Inflammatory macrophage (primary cell): ENCODE measurements around the gene THRSP.
A peak's percentile ranks its signal among the peaks of the same experiment; 100 is the strongest.
"Not testable (repeated sequence)": the region's sequence is repeated elsewhere in the genome, so short reads cannot be mapped to it uniquely, and the experiment has no call there.

ENCODE experiments used
- DNase-seq, 2 donors: peaks; one replicate each; pipeline ENCODE4 v3.0.0-alpha.2; 2020 to 2022

THRSP gene

DNA sequence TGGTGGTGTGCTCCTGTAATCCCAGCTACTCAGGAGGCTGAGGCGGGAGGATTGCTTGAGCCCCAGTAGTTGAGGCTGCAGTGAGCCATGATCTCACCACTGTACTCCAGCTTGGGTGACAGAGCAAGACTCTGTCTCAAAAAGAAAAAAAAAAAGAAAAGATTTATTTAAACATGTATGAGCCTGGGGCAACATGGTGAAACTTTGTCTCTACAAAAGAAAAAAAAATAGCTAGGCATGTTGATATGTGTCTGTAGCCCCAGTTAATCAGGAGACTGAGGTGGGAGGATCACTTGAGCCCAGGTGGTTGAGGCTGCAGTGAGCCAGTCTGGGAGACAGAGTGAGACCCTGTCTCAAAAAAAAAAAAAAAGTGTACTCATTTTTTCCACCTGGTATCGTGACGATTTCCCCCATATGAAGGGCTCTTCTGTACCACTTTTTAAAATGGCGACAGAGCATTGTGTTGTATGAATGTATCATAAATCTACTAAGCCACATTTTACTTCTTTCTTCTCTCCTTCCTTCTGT, 24.2 kb upstream of the THRSP start:
- no peak for DNase-seq

DNA sequence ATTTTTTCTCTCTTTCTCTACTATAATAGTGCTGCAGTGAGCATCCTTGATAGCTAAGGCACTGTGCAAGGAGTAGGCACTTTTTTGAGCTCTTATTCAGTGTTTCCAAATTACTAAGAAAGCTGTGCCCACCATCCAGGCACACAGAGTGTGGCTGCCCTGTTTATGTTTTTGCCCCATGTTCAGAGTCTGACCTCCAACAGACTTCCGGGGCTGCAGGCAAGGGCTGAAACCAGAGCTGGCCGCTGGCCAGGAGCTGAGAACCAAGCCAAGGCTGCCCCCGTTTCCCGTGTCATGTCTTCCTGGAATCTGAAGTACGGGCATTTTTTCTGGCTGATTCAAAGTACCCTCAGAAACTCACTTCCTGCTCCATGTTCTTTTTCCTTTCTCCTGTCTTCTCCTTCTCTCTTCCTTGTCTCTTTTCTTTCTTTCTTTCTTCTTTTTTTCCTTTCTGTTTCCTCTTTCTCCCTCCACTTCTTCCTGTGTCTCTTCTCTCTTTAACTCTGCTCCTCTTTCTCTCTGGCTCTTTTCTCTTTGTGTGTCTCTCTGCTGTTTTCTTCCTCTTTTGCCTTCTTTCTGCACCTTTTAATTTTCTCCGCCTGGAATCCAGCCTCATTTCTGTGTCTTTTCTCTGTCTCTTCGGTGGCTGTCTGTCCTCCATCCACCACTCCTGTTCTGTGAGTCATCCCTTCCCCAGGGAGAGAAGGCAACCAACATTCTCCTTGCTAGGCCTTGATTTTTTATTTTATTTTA, 23.6 kb upstream of the THRSP start:
- DNase-seq, result peak; percentile 59 to 66

DNA sequence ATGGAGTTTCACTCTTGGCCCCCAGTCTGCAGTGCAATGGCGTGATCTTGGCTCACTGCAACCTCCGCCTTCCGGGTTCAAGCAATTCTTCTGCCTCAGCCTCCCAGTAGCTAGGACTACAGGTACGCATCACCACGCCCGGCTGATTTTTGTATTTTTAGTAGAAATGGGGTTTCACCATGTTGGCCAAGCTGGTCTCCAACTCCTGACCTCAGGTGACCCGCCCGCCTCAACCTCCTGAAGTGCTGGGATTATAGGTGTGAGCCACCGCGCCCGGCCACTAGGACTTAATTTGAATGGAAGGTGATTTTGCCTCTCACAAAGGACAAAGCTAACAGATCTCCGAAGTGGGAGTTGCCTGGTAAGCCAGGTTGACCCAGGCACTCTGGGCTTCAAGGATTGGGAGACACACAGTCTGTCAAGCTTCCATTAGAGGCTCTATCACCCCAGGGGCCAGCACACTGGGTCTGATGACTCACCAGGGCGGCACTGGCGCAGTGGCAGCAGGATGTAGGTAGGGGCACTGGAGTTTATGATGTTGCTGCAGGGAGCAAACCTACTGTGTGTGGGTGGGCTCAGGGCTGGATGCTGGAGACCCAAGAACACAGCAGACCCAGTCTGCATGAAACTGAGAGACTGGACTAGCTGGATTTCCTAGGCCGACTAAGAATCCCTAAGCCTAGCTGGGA, 22.8 kb upstream of the THRSP start:
- DNase-seq, result no peak

DNA sequence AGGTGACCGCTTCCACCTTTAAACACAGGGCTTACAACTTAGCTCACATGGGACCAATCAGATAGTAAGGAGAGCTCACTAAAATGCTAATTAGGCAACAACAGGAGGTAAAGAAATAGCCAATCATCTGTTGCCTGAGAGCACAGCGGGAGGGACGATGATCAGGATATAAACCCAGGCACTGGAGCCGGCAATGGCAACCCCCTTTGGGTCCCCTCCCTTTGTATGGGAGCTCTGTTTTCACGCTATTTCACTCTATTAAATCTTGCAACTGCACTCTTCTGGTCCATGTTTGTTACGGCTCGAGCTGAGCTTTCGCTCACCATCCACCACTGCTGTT, 22.3 kb upstream of the THRSP start:
- DNase-seq, result not testable (repeated sequence)

DNA sequence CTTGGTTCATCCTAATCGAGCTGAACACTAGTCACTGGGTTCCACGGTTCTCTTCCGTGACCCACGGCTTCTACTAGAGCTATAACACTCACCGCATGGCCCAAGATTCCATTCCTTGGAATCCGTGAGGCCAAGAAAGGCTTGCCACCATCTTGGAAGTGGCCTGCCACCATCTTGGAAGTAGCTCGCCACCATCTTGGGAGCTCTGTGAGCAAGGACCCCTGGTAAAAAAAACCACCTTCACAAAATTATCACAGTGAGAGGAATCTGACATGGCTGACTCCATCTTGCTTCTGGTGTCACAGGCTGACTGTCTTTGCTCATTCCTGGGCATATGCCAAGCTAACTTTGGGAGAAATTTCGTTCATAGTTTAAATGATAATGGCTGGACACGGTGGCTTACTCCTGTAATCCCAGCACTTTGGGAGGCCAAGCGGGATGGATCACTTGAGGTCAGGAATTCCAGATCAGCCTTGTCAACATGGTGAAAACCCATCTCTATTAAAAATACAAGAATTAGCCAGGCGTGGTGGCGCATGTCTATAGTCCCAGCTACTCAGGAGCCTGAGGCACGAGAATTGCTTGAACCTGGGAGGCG, 21.7 kb upstream of the THRSP start:
- DNase-seq, result no peak

DNA sequence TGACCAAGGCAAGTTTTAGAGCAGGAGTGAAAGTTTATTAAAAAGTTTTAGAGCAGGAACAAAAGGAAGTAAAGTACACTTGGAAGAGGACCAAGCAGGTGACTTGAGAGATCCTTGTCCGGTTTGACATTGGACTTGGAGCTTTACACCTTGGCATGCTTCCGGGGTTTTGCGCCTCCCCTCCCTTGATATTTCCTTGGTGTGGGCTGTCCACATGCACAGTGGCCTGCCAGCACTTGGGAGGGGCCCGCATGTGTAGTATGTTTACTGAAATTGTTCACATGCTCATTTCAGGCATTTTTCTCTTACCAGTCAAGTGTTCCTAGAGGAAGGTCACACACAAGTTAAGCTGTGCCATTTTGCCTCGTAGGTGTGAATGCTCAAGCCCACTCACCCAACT, 19.0 kb upstream of the THRSP start:
- DNase-seq, result no peak

DNA sequence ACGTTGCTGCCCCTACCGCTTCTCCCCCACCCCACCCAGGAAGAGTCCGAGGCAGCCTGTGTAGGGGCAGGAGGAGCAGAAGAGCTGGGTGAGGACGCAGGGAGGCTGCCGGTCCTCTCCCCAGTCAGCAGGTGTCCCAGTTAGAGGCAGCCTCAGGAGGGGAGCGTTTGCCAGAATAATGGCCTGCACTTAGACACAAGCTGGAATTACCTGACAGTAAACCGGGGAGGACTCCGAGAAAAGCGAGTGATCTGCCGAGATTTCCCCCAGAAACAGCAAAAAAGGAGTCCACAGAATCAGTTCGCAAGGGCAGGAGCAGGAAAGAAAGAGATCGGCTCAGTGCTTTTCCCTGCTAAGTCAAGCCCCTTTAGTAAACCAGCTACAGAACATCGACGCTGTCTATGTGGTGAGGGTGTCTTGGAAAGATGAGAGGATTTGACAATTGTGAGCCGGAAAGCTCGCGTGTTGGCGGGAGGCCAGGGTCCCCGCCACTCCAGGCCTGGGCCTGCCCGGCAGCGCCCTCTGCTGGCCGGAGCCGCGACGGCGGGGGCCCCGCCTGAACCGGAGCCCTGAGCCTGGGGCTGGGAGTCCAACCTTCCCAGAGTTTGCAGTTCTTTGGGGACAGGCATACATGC, 17.7 kb upstream of the THRSP start:
- peak; percentile 66 to 68 for DNase-seq

DNA sequence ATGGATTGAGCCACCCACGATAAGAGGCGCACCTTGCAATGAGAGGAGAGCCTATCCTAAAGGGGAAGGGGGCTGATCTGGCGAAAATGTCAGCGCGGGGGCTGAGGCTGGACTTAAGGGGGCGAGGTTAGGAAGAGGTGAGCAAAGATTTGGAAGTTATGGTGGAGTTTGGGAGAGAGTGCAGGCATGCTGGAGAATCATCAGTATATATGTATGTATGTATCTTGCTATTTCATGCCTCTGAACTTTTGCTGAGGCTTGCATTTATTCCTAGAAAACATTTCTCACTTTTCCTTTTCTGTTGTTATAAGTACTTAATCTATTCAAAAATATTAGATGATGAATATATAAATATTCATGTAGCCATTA, 17.2 kb upstream of the THRSP start:
- no peak for DNase-seq

DNA sequence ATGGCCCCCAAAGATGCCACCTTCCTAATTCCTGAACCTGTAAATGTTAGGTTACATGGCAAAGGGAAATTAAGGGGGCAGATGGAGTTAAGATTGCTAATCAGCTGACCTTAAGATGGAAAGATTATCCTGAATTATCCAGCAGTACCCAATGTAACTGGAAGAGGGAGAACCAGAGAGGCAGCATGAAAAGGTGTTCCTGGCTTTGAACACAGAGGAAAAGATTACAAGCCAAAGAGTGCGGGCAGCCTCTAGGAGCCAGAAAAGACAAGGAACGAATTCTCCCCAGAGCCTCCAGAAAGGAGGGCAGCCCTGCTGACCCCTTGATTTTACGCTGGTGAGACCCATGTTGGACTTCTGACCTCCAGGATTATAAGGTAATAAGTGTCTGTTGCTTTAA, 15.1 kb upstream of the THRSP start:
- DNase-seq, result no peak

DNA sequence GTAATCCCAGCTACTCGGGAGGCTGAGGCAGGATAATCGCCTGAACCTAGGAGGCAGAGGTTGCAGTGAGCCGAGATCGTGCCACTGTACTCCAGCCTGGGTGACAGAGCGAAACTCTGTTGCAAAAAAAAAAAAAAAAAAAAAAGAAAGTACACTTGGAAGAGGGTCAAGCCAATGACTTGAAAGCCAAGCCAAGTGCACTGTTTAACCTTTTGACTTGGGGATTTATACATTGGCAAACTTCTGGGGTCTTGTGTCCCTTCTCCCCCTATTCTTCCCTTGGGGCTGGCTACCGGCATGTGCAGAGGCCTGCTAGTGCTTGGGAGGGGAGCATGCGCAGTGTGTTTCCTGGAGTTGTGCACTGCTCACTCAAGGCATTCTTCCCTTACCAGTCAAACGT, 14.3 kb upstream of the THRSP start:
- no peak for DNase-seq

DNA sequence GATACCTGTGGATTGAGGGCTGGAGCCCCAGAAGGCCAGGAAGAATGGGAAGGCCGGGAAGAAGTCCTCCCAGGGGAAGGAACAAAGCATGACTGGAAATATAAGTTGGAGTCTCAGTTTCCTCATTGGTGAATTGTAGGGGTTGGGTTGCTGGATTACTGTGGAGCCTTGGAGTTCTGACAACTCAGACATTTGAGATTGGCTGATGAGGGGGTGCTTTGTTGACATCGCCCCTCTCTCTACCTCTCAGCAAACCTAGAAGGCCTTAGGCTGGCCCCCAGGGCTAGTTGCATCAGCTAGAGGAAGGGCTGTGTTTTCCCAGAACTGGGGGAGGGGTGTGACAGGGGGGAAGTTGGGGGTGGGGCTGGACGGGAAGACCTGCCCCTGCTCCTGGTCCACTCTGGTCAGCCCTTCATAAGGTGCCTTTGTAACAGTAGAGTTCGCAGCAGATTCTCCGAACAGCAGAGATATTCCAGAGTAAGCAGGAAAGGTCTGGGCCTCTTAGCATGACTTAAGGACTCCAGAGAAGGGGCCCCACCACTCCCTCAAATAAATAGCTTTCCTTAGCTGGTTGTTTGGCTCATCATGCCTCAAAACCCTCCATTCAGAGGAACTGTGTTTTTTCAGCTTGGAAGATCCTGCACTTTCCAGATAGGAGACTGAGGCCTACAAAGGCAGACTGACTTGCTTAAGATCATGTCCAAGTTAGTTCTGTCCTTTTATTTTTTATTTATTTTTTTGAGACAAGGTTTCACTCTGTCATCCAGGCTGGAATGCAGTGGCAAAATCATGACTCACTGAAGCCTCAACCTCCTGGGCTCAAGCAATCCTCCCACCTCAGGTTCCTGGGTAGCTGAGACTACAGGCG, 12.5 kb upstream of the THRSP start:
- no peak for DNase-seq

DNA sequence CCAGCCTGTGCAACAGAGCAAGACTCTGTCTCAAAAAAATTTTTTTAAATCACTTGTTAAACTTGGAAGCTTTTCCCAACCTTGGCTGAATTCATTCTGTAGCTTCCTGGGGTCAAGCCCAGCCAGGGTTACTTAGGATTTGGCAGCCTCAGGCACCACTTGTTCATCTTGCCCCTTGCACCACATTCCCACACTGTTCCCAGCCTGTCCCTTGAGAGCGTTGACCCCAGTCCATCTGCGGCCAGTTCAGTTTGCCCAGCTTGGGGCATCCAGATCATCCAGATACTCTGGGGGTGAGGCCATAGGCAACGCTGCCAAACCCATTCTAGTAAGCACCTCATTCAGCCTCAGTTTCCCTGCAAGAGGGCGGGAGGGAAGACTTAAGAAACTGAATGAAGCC, 8.7 kb upstream of the THRSP start:
- DNase-seq, result no peak

DNA sequence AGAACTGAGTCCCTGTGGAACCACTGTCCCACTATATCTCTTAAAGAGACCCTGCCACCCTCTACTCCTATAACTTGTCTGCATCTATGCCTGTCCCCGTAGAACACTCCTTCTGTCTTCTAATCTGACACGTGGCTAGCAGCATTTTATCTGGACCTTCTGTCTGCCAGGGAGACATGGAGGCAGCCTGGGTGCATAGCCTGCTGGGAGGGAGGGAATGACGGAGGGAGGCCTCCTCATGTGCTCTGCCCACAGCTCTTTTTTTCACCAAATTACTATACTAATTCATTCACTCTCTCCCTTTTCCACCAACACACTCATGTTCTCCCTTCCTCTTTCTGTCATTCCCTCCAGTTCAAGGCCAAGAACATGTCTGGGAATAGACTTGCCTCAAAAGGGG, 7.6 kb upstream of the THRSP start:
- no peak for DNase-seq

DNA sequence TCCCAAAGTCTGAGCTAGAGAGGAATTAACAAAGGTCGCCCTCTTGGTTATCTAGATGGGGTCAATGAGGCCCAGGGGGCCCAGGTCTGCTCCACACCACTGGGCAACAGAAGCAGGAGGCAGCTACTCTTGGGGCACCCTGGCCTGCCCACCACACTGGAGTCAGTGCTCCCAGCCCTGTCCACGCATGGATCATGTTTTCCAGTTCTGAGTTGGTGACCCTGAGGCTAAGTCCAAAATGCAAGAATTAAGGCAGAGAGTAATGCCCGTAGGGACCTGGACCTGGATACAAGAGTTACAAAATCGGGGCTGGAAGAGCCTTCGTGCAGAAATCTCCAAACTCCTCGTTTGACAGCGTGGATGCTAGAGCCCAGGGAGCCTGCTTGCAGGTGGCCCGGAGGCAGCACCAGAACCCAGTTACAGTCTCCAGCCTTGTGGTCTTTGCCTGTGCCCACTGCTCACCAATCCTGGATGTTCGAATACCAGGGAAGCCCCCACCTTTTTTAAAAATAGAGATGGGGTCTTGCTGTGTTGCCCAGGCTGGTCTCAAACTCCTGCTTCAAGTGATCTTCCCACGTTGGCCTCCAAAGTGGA, 6.1 kb upstream of the THRSP start:
- DNase-seq, result no peak

DNA sequence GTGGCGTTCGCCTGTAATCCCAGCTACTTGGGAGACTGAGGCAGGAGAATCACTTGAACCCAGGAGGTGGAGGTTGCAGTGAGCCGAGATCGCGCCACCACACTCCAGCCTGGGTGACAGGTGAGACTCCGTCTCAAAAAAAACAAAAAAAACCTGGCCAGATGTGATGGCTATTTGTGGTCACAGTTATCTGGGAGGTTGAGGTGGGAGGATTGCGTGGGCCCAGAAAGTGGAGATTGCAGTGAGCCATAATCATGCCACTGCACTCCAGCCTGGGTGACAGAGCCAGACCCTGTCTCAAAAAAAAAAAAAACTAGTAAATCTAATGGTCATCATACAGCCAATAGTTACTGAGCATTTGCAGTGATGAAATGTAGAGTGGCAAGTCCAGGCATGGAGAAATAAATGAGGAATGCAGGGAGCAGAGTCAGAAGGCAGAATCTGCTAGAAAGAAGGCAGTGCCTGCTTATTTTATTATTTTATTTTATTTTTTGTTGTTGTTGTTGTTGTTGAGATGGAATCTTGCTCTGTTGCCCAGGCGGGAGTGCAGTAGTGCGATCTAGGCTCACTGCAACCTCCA, 3.8 kb upstream of the THRSP start:
- DNase-seq, result not testable (repeated sequence)

DNA sequence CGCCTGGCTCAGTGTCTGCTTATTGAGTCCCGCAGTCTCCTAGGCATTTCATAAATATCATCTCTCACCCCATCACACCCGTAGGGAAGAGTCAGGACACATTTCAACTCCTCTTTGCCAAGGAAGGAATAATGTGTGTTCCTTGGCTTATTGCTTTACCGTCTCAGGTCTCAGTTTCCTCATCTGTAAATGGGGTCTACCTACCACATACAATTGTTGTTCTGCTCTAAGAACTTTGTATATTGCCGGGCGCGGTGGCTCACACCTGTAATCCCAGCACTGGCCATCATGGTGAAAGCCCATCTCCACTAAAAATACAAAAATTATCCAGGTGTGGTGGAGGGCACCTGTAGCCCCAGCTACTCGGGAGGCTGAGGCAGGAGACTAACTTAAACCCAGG, 3.1 kb upstream of the THRSP start:
- no peak for DNase-seq

DNA sequence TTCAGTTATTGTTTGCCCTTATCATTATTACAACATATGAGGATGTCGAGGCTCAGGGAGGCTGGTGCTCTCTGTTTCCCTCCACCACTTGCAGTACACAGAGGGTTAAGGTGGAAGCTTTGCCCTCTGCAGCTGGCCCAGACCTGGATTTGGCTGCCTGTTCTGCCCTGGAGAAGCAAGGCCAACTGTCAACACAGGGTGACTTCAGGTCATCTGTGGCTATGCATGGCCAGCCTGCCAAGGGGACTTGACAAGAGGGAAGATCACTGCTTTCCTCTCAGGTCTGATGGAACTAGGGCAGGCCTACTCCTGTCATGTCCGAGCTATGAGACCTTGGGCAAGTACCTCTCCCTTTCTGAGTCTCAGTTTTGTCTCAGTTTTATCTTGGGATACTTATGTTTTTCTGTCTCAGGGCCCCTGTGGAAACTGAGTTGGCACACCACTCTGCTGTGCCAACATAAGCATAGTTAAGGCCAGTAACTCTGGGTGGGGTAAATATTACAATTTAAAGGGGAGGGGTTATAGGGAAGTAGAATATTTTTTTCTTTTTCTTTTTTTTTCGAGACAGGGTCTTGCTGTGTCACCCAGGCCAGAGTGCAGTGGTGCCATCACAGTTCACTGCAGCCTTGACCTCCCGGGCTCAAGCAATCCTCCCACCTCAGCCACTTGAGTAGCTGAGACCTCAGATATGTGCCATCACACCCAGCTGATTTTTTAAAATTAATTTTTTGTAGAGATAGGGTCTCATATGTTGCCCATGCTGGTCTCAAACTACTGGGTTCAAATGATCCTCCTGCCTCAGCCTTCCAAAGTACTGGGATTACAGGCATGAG, 2.4 kb upstream of the THRSP start:
- DNase-seq, result no peak

DNA sequence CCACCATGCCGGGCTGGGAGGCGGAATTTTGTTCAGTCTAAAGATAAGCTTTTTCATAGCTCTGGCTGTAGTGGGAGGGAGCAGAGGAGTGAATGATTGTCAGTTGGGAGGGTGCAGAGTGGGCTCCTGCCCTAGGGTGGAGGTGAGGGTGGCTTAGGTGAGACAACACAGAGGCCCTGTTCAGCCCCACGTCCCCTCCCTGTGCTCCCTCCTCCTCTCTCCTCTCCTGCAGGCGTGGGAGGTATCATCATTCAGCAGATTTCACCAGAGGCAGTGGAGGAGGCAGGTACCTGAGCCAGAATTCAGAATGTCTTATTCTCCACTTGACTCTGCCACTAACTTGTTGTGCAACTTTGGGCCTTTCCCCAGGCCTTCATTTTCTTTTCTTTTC, 1.7 kb upstream of the THRSP start:
- no peak for DNase-seq

DNA sequence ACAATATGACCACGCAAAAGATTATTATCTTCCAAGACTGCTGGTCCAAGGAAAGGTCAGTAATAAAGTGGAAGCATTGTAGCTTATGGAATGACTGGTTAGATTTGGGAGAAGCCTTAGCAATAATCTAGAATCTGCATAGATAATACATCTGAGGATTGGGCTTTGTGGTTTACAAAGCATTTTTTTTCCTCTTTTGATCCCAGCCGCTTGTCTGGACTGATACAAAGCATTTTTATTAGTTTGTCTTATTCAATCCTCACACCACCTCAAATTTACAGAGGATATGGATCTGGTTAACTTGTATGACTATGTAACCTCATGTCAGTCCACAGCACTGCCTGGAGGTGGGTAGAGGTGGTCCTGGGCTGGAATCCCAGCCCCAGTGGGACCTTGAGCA, 990 bp upstream of the THRSP start:
- DNase-seq, result no peak

DNA sequence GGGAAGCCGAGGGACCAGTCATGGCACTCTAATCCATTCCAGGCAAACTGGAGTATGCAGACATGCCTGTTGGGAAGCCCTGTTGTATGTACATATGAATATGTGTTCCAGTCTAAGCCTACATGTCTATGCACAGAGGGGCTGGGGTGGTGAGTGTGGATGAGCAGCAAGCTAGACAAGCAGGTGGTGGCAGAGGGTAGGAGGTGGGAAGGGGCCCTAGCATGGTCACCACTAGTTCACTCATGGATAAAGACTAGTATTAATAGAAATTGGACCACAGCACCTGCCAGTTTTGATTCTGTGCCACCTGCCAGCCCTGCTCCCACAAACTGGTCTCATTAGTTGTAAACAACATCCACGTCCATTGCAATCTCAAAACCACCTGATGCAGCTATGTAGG, 1.5 kb downstream of the THRSP start:
- no peak for DNase-seq

DNA sequence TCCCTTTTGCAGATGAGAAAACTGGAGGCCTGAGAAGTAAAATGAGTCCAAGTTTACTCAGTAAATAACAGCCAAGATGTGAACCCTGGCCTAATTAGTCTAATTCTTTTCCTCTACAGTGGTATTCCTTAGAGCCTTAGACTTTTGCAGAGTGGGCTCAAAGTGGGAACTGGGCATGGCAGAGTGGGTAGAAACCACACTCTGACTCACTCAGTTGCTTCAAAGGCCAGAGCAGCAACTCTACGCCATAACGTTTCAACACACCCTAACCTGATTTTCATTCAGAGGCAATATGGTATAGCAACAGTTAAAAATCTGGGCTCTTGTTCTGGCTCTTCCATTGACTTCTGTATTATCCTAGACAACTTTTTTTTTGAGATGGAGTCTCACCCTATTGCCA, 2.8 kb downstream of the THRSP start:
- DNase-seq, result peak; percentile 63 to 82
